ENCODE results near the gene TUBG1.

DNA sequence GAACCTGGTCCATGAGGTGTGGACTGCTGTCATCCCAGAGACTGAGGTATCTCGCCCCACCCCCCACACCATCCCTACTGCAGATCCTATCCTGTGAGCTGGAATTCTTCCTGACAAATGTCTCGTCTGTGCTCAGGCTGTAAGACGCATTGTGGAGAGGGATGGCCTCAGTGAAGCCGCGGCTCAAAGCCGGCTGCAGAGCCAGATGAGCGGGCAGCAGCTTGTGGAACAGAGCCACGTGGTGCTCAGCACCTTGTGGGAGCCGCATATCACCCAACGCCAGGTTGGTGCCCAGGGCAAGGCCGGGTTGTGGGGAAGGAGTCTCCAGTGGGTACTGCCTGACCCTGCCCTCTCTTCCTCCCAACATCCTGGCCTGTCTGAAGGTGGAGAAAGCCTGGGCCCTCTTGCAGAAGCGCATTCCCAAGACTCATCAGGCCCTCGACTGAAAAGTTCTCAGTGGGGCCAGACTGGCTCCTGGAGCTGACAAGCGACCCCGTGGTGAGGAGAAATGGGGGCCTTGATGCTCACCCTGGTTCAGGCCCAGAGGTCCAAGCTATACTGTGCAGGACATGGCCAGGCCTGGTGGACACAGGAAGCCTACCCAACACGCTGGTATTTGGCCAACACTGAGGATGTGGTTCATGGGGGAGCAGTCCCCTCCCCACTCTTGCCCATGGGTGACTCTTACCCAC lies 43.8 kb upstream of the TUBG1 start:
- TF ChIP-seq POLR2A (IDR thresholded peaks at IDR 0.05; ENCODE audit: low read depth, low read length) (no peak), TAF1 (IDR thresholded peaks at IDR 0.05; ENCODE audit: borderline replicate concordance, low read depth, low read length) (no peak)

Measured in GM12892 (cell line).